Measurements from ENCODE around the gene SF3A1.

DNA sequence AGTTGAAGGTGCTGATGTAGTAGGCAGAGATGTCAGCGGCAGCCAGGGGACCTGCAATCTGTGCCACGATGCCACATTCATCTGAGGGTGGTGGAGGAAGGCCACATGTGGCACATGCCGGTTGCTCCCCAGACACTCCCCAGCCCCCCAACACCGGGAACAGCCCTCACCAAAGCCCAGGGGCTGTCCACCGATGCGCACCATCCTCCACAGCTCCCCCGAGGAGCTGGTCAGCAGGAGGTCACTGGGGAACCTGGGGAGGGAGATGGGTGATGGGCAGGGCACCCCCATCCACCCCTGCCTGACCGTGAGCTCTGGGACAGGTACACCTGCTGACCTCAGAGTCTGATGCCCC is 70.9 kb downstream of the SF3A1 start:
- TF ChIP-seq, protein P1, sequence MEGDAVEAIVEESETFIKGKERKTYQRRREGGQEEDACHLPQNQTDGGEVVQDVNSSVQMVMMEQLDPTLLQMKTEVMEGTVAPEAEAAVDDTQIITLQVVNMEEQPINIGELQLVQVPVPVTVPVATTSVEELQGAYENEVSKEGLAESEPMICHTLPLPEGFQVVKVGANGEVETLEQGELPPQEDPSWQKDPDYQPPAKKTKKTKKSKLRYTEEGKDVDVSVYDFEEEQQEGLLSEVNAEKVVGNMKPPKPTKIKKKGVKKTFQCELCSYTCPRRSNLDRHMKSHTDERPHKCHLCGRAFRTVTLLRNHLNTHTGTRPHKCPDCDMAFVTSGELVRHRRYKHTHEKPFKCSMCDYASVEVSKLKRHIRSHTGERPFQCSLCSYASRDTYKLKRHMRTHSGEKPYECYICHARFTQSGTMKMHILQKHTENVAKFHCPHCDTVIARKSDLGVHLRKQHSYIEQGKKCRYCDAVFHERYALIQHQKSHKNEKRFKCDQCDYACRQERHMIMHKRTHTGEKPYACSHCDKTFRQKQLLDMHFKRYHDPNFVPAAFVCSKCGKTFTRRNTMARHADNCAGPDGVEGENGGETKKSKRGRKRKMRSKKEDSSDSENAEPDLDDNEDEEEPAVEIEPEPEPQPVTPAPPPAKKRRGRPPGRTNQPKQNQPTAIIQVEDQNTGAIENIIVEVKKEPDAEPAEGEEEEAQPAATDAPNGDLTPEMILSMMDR (IDR thresholded peaks at IDR 0.05): no peak
- TF ChIP-seq POLR2A (IDR thresholded peaks at IDR 0.05): no peak
